GM12873 (cell line): ENCODE results near the gene DMD.

Experiments
- CTCF ChIP-seq: IDR thresholded peaks from 2 replicates; pipeline ENCODE4 v1.5.1; 2012; ENCODE audit warnings: low read depth, mild to moderate bottlenecking, moderate library complexity, low read length, control low read depth; ENCODE audit not compliant: insufficient read depth; ENCODE audit errors: missing control alignments

The DMD gene

GRCh38 chrX:33211356-33212260 lies at the start of gene DMD:
Gene DMD (minus strand): TSS chrX:33211549. CDS start chrX:33211312, 237 bp downstream.
- TF ChIP-seq CTCF, result no peak

- TF ChIP-seq CTCF, result no peak
Measured at GRCh38 chrX:33252306-33252825, 41.0 kb upstream of the DMD start.

- no peak for TF ChIP-seq CTCF
Measured at GRCh38 chrX:33218819-33219218, 7.5 kb upstream of the DMD start.

GRCh38 chrX:33210156-33210555 lies 1.2 kb downstream of the DMD start:
- TF ChIP-seq CTCF, result no peak

- TF ChIP-seq CTCF, result no peak
Measured at GRCh38 chrX:33207056-33207455, 4.3 kb downstream of the DMD start.

- TF ChIP-seq CTCF, result no peak
Measured at GRCh38 chrX:33205321-33205720, 6.0 kb downstream of the DMD start.

- no peak for TF ChIP-seq CTCF
Measured at GRCh38 chrX:33204889-33205288, 6.5 kb downstream of the DMD start.
